SK-N-SH (cell line): ENCODE measurements around the gene GUK1. TPM values are rescaled to one million over a fixed set of nuclear protein-coding genes. Genes with fewer than 3 reads are reported as not detected.

ENCODE experiments used
- CTCF ChIA-PET: fragments of 300-600, 350-600 bp; formaldehyde crosslinking; extraction: SDS; loops from one replicate; lab custom pipeline; 2021; lab: Yijun Ruan, JAX
- POLR2A ChIA-PET: fragments of 350-600 bp; sonication (Branson Sonifier 250); formaldehyde crosslinking; extraction: SDS; loops from one replicate; lab custom pipeline; 2020; ENCODE audit warnings: antibody characterized with exemption, inconsistent platforms; lab: Yijun Ruan, JAX
- DNase-seq: peaks from one replicate; pipeline ENCODE4 v3.0.0; 2012
- H2AFZ ChIP-seq: fragments of 200-600 bp; sonication (generic); 2 replicates; pipeline ENCODE4 v1.8.1; 2016; ENCODE audit warnings: antibody characterized with exemption, mild to moderate bottlenecking, low read depth
- H3F3A ChIP-seq: fragments of 200-600 bp; sonication (generic); replicated peaks from 2 replicates; pipeline ENCODE3; 2016; ENCODE audit warnings: antibody characterized with exemption, mild to moderate bottlenecking; ENCODE audit not compliant: insufficient read depth
- H3K27ac ChIP-seq, 2 experiments: fragments of 200-500 bp in 1 of 2; fragments of 200-600 bp in 1 of 2; sonication (Bioruptor generic) in 1 of 2; sonication (generic), shearing (Covaris generic) in 1 of 2; 2 replicates each; pipeline versions ENCODE4 v1.5.1 to v1.6.1; 2014 to 2016; ENCODE audit warnings: low read depth in 2 of 2, inconsistent platforms in 1 of 2, low read length in 1 of 2, mild to moderate bottlenecking in 1 of 2, mixed read lengths in 1 of 2
- H3K27me3 ChIP-seq: fragments of 200-600 bp; sonication (generic), shearing (Covaris generic); 2 replicates; pipeline ENCODE4 v1.6.1; 2016; ENCODE audit warnings: mixed run types; ENCODE audit not compliant: insufficient read depth
- H3K36me3 ChIP-seq, 2 experiments: fragments of 200-500 bp in 1 of 2; fragments of 200-600 bp in 1 of 2; sonication (Bioruptor generic) in 1 of 2; sonication (generic) in 1 of 2; replicated peaks in 1 of 2; 2 replicates each; pipeline versions ENCODE3 to v1.5.1; 2014 to 2016; ENCODE audit warnings: low read length in 1 of 2, mild to moderate bottlenecking in 1 of 2; ENCODE audit not compliant: insufficient read depth in 2 of 2, control insufficient read depth in 1 of 2
- H3K4me1 ChIP-seq, 2 experiments: fragments of 200-500 bp in 1 of 2; fragments of 200-600 bp in 1 of 2; sonication (Bioruptor generic) in 1 of 2; sonication (generic), shearing (Covaris generic) in 1 of 2; 2 replicates each; pipeline versions ENCODE4 v1.5.1 to v1.6.1; 2014 to 2016; ENCODE audit warnings: low read depth in 1 of 2, low read length in 1 of 2, mixed run types in 1 of 2; ENCODE audit not compliant: insufficient read depth in 2 of 2, control insufficient read depth in 1 of 2
- H3K4me2 ChIP-seq: fragments of 200-600 bp; sonication (generic), shearing (Covaris generic); 2 replicates; pipeline ENCODE4 v1.6.1; 2017; ENCODE audit warnings: mixed run types
- H3K4me3 ChIP-seq, 2 experiments: fragments of 200-500 bp in 1 of 2; fragments of 200-600 bp in 1 of 2; sonication (Bioruptor generic) in 1 of 2; sonication (generic), shearing (Covaris generic) in 1 of 2; 2 replicates each; pipeline versions ENCODE4 v1.5.1 to v1.8.1; 2014 to 2016; ENCODE audit warnings: low read depth in 2 of 2, inconsistent platforms in 1 of 2, low read length in 1 of 2, mild to moderate bottlenecking in 1 of 2, mixed read lengths in 1 of 2, moderate library complexity in 1 of 2
- H3K79me2 ChIP-seq: fragments of 200-600 bp; sonication (generic); 2 replicates; pipeline ENCODE4 v1.8.1; 2017; ENCODE audit warnings: mild to moderate bottlenecking; ENCODE audit not compliant: insufficient read depth
- H3K9ac ChIP-seq: fragments of 200-600 bp; sonication (generic); 2 replicates; pipeline ENCODE4 v1.6.1; 2017; ENCODE audit warnings: mixed run types
- H3K9me2 ChIP-seq: fragments of 200-600 bp; sonication (generic); 2 replicates; pipeline ENCODE4 v1.6.1; 2017; ENCODE audit warnings: mixed run types
- H3K9me3 ChIP-seq: fragments of 200-600 bp; sonication (generic); 2 replicates; pipeline ENCODE4 v1.6.1; 2017; ENCODE audit warnings: mixed run types, mild to moderate bottlenecking, moderate library complexity
- H4K20me1 ChIP-seq: fragments of 200-600 bp; sonication (generic); 2 replicates; pipeline ENCODE4 v1.6.1; 2017; ENCODE audit warnings: mild to moderate bottlenecking, mixed run types; ENCODE audit not compliant: insufficient read depth
- CHD2 ChIP-seq: fragments of 150-350 bp; IDR thresholded peaks from 2 replicates; pipeline ENCODE4 v1.6.1; 2018; ENCODE audit warnings: low read length; ENCODE audit not compliant: partially characterized antibody
- EP300 ChIP-seq, 2 experiments: IDR thresholded peaks; 2 replicates each; pipeline versions ENCODE4 v1.4.0 to v1.6.1; 2012; ENCODE audit warnings: borderline replicate concordance in 1 of 2, low read depth in 1 of 2, low read length in 1 of 2
- EZH2phosphoT487 ChIP-seq: fragments of 200-600 bp; sonication (generic); IDR thresholded peaks from 2 replicates; pipeline ENCODE4 v1.6.1; 2017; ENCODE audit warnings: low read depth, mixed run types, mild to moderate bottlenecking, antibody characterized with exemption, moderate library complexity, borderline replicate concordance
- FOXM1 ChIP-seq: IDR thresholded peaks from 2 replicates; pipeline ENCODE4 v1.4.0; 2012; ENCODE audit warnings: low read depth, mild to moderate bottlenecking
- MXI1 ChIP-seq: IDR thresholded peaks from 2 replicates; pipeline ENCODE4 v1.6.1; 2012; ENCODE audit warnings: mild to moderate bottlenecking, low read depth, low read length, improper control_type of control experiment
- RAD21 ChIP-seq: IDR thresholded peaks from 2 replicates; pipeline ENCODE4 v1.6.1; 2012; ENCODE audit warnings: mild to moderate bottlenecking, low read length
- RFX5 ChIP-seq: IDR thresholded peaks from 2 replicates; pipeline ENCODE4 v1.6.1; 2012; ENCODE audit warnings: mild to moderate bottlenecking, improper control_type of control experiment, low read length
- SMC3 ChIP-seq: IDR thresholded peaks from 2 replicates; pipeline ENCODE4 v1.6.1; 2012; ENCODE audit warnings: low read depth, low read length, improper control_type of control experiment
- TCF12 ChIP-seq: IDR thresholded peaks from 2 replicates; pipeline ENCODE4 v1.4.0; 2012
- TEAD4 ChIP-seq: IDR thresholded peaks from 2 replicates; pipeline ENCODE4 v1.4.0; 2012; ENCODE audit warnings: mild to moderate bottlenecking, borderline replicate concordance; ENCODE audit not compliant: insufficient read depth
- WGBS: methylation state at CpG from one replicate; pipeline ENCODE4 v1.1.6; 2017; ENCODE audit warnings: low lambda C conversion rate; 5-methylcytosine and 5-hydroxymethylcytosine counted together
- polyA plus RNA-seq, 3 experiments: library from polyadenylated mRNA; depleted of rRNA; stranded (reverse); fragments of >200 nt; gene quantifications; 2 replicates each; pipeline ENCODE4 v1.2.3, GENCODE V29; 2012
- TF ChIP-seq, protein P1 (sequence below): IDR thresholded peaks from 2 replicates; pipeline ENCODE4 v1.4.0; 2012; ENCODE audit warnings: low read depth, borderline replicate concordance
- TF ChIP-seq, protein P2 (sequence below): IDR thresholded peaks from 2 replicates; pipeline ENCODE4; 2012
- TF ChIP-seq, protein P3 (sequence below): fragments of 150-350 bp; IDR thresholded peaks from 2 replicates; pipeline ENCODE4 v1.6.1; 2017; ENCODE audit warnings: antibody characterized with exemption, low read length, low read depth, borderline replicate concordance
- TF ChIP-seq, protein P4 (sequence below): IDR thresholded peaks from 2 replicates; pipeline ENCODE4 v1.4.0; 2012; ENCODE audit warnings: low read depth
- TF ChIP-seq, protein P5 (sequence below): IDR thresholded peaks from 2 replicates; pipeline ENCODE4 v1.6.1; 2012; ENCODE audit warnings: mild to moderate bottlenecking, low read depth, low read length, moderate library complexity

The GUK1 gene
- polyA plus RNA-seq, 1 of the 3 experiments (the other 2 are of a cell fraction) = 742 TPM

DNA sequence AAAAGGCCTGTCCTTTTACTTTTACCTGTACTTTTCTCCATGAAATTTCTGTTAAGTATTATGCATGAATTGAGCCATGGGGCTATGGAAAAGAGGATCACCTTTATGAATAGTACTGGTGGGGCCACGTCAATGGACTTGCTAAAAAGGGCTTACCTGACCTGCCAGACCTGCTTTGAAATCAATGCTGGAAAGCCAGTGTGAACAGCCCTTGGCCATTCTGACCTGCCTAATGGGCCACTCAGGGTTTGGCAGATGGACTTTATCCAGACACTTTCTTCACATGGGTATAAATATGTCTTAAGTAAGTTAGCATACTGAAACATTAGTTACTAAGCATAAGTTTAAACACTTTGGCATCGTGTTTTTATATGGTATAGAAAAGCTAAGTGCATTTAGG is 8.3 kb upstream of the GUK1 start:
- Histone ChIP-seq H3K9me3 (no peaks in the 10 kb centered on the region), H3K27me3 (peaks cover 28% of the 10 kb centered on the region; the same call in 1 of the 2 replicates), H3K4me3 (no peak overlapping the region), H3K79me2 (no peaks in the 10 kb centered on the region), H3K36me3 (no peaks in the 10 kb centered on the region), H3K4me2 (no peak overlapping the region), H2AFZ (no peak overlapping the region), H3F3A (no peaks in the 10 kb centered on the region), H3K4me1 (no peaks in the 10 kb centered on the region), H3K9ac (no peak overlapping the region), H3K27ac (no peak overlapping the region), H3K9me2 (no peaks in the 10 kb centered on the region), H4K20me1 (no peaks in the 10 kb centered on the region)
- DNase-seq = no peak
- POLR2A ChIA-PET = no interaction called here
- CTCF ChIA-PET = interaction anchor here (0.9 to 5.2 kb wide), 9 partner anchors 11 to 385 kb away, joined by 3 to 38 read pairs (median 5); partner anchors contain the start of genes IBA57 and MRPL55
- 58% methylated on average over 2 of the region's 2 CpGs for WGBS
- TF ChIP-seq, protein P1, sequence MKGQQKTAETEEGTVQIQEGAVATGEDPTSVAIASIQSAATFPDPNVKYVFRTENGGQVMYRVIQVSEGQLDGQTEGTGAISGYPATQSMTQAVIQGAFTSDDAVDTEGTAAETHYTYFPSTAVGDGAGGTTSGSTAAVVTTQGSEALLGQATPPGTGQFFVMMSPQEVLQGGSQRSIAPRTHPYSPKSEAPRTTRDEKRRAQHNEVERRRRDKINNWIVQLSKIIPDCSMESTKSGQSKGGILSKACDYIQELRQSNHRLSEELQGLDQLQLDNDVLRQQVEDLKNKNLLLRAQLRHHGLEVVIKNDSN = no peak
- TF ChIP-seq CHD2 (no peak), MXI1 (no peak), TEAD4 (no peak), SMC3 (no peak), FOXM1 (no peak), TCF12 (no peak), EZH2phosphoT487 (no peak), RAD21 (no peak), RFX5 (no peak), EP300 (IDR thresholded peaks at IDR 0.05; ENCODE audit: borderline replicate concordance in 1 of 2, low read depth in 1 of 2, low read length in 1 of 2) (no peak)
- TF ChIP-seq, protein P2, sequence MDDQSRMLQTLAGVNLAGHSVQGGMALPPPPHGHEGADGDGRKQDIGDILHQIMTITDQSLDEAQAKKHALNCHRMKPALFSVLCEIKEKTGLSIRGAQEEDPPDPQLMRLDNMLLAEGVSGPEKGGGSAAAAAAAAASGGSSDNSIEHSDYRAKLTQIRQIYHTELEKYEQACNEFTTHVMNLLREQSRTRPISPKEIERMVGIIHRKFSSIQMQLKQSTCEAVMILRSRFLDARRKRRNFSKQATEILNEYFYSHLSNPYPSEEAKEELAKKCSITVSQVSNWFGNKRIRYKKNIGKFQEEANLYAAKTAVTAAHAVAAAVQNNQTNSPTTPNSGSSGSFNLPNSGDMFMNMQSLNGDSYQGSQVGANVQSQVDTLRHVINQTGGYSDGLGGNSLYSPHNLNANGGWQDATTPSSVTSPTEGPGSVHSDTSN = no peak
- TF ChIP-seq, protein P3, sequence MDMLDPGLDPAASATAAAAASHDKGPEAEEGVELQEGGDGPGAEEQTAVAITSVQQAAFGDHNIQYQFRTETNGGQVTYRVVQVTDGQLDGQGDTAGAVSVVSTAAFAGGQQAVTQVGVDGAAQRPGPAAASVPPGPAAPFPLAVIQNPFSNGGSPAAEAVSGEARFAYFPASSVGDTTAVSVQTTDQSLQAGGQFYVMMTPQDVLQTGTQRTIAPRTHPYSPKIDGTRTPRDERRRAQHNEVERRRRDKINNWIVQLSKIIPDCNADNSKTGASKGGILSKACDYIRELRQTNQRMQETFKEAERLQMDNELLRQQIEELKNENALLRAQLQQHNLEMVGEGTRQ = no peak
- TF ChIP-seq, protein P4, sequence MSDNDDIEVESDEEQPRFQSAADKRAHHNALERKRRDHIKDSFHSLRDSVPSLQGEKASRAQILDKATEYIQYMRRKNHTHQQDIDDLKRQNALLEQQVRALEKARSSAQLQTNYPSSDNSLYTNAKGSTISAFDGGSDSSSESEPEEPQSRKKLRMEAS = no peak
- TF ChIP-seq, protein P5, sequence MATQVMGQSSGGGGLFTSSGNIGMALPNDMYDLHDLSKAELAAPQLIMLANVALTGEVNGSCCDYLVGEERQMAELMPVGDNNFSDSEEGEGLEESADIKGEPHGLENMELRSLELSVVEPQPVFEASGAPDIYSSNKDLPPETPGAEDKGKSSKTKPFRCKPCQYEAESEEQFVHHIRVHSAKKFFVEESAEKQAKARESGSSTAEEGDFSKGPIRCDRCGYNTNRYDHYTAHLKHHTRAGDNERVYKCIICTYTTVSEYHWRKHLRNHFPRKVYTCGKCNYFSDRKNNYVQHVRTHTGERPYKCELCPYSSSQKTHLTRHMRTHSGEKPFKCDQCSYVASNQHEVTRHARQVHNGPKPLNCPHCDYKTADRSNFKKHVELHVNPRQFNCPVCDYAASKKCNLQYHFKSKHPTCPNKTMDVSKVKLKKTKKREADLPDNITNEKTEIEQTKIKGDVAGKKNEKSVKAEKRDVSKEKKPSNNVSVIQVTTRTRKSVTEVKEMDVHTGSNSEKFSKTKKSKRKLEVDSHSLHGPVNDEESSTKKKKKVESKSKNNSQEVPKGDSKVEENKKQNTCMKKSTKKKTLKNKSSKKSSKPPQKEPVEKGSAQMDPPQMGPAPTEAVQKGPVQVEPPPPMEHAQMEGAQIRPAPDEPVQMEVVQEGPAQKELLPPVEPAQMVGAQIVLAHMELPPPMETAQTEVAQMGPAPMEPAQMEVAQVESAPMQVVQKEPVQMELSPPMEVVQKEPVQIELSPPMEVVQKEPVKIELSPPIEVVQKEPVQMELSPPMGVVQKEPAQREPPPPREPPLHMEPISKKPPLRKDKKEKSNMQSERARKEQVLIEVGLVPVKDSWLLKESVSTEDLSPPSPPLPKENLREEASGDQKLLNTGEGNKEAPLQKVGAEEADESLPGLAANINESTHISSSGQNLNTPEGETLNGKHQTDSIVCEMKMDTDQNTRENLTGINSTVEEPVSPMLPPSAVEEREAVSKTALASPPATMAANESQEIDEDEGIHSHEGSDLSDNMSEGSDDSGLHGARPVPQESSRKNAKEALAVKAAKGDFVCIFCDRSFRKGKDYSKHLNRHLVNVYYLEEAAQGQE = no peak
